Nephron progenitor cell (in vitro differentiated cells): ENCODE results near the gene PDE4D.
A peak's percentile ranks its signal among the peaks of the same experiment; 100 is the strongest.

Experiments used
- DNase-seq: peaks from one replicate; pipeline ENCODE4 v3.0.0; 2021
- H3K27ac Mint-ChIP-seq: 2 replicates; pipeline ENCODE4 v1.8.0; 2021; ENCODE audit warnings: mild to moderate bottlenecking, moderate library complexity, mixed read lengths
- H3K27me3 Mint-ChIP-seq: 2 replicates; pipeline ENCODE4 v1.8.0; 2021; ENCODE audit warnings: mild to moderate bottlenecking, low read depth, mixed read lengths; ENCODE audit not compliant: poor library complexity
- H3K36me3 Mint-ChIP-seq: 2 replicates; pipeline ENCODE4 v1.8.0; 2021; ENCODE audit warnings: low read depth, mixed read lengths
- H3K4me1 Mint-ChIP-seq: 2 replicates; pipeline ENCODE4 v1.8.0; 2021; ENCODE audit warnings: mixed read lengths
- H3K4me3 Mint-ChIP-seq: 2 replicates; pipeline ENCODE4 v1.8.0; 2021; ENCODE audit warnings: mild to moderate bottlenecking, moderate library complexity, mixed read lengths
- H3K9me3 Mint-ChIP-seq: 2 replicates; pipeline ENCODE4 v1.8.0; 2021; ENCODE audit warnings: mild to moderate bottlenecking, moderate library complexity, mixed read lengths
- TF ChIP-seq, protein P1 (sequence below): fragments of 200-600 bp; sonication (generic); IDR thresholded peaks from 2 replicates; pipeline ENCODE4 v1.5.0; 2021; ENCODE audit warnings: antibody characterized with exemption

PDE4D gene

DNA sequence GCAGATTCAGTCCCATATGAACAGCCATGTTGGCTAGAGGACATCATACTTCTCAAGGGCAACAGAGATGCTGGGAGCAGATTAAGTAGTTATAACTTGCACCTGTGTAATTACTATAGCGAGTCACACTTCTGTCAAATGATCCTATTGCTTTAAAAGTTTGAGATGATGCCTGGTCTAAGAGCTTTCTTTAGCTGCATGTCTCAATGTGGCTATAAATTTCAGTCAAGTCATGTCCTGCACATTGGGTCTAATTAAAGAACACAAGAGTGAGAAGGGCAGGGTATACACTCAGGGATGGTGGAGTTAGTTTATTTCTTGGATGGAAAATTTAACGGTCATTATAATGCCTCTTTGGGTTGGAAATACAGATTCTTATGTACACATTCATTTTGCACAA lies 753.4 kb downstream of the PDE4D start:
- DNase-seq: no peak
- Mint-ChIP-seq H3K27me3 (peaks cover 3% of the 10 kb centered on the region), H3K4me1 (peaks cover 54% of the 10 kb centered on the region), H3K9me3 (no peaks in the 10 kb centered on the region), H3K36me3 (peaks cover 5% of the 10 kb centered on the region), H3K27ac (no peak overlapping the region), H3K4me3 (no peak overlapping the region)
- TF ChIP-seq, protein P1, sequence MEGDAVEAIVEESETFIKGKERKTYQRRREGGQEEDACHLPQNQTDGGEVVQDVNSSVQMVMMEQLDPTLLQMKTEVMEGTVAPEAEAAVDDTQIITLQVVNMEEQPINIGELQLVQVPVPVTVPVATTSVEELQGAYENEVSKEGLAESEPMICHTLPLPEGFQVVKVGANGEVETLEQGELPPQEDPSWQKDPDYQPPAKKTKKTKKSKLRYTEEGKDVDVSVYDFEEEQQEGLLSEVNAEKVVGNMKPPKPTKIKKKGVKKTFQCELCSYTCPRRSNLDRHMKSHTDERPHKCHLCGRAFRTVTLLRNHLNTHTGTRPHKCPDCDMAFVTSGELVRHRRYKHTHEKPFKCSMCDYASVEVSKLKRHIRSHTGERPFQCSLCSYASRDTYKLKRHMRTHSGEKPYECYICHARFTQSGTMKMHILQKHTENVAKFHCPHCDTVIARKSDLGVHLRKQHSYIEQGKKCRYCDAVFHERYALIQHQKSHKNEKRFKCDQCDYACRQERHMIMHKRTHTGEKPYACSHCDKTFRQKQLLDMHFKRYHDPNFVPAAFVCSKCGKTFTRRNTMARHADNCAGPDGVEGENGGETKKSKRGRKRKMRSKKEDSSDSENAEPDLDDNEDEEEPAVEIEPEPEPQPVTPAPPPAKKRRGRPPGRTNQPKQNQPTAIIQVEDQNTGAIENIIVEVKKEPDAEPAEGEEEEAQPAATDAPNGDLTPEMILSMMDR: no peak

DNA sequence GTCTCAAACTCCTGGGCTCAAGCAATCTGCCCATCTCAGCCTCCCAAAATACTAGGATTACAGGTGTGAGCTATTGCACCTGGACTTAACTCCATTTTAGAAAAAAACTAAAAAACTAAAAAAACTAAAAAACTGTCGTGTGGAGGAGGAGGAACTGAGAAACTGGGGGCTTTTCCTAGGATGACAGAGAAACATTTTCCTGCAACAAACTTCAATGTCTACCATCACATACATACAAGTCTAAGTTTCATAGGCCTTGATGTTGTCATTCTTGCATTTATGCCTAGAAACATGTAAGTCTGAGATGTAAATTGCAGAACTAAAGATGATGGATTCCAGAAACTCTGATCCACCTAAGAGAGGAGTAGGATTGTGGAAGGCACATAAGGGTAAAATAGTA lies 753.8 kb downstream of the PDE4D start:
- no peaks in the 10 kb centered on the region for H3K9me3 Mint-ChIP-seq

DNA sequence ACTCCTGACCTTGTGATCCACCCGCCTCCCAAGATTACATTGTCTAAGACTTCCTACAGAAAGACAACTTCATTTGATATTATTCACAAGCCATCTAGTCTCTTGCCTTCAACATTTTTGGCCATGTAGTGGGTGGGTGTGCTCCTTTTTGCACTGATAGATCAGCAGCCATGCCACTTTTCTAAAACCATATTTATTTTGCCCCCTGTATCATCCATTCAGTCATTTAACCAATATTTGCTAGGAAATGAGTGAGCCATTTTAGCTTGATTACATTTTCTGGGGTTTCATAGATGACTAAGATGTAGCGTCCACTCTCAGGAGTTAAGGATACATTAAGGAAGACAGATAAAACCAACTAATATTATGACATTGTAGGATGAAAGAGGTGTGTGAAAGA lies 755.0 kb downstream of the PDE4D start:
- Mint-ChIP-seq H3K27me3 (peaks cover 3% of the 10 kb centered on the region), H3K36me3 (peaks cover 10% of the 10 kb centered on the region), H3K9me3 (no peaks in the 10 kb centered on the region), H3K4me3 (no peak overlapping the region), H3K4me1 (peaks cover 45% of the 10 kb centered on the region), H3K27ac (peak overlapping the region; percentile 46)
- TF ChIP-seq, protein P1: no peak
- no peak for DNase-seq

More for the DNA sequence above, 753.8 kb downstream of the PDE4D start:
- peaks cover 3% of the 10 kb centered on the region for H3K27me3 Mint-ChIP-seq
- no peak overlapping the region for H3K27ac Mint-ChIP-seq
- peaks cover 50% of the 10 kb centered on the region for H3K4me1 Mint-ChIP-seq
- H3K36me3 Mint-ChIP-seq: peaks cover 5% of the 10 kb centered on the region
- no peak overlapping the region for H3K4me3 Mint-ChIP-seq
- no peak for DNase-seq
- TF ChIP-seq, protein P1: no peak

DNA sequence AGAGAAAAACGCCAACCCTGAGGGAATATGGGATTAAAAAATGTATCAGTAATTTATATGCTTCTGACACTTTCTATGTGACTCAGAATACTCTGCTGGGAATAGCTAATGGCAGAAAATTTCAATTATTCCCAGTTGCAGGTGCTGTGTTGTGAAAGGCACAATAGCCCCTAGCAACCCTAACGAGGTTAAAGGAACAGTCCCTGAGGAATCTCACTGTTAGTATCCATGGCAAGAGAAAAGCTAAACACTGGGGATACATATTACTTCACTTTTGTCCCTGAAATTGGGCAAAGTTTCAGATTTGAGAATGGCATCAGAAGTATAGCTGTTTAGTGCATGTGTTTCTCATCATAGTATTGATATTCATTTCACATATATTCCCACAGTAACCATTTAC lies 755.7 kb downstream of the PDE4D start:
- H3K4me3 Mint-ChIP-seq: no peak overlapping the region
- no peak overlapping the region for H3K27ac Mint-ChIP-seq
- H3K9me3 Mint-ChIP-seq: no peaks in the 10 kb centered on the region
- no peak for DNase-seq
- TF ChIP-seq, protein P1: no peak
- peaks cover 3% of the 10 kb centered on the region for H3K27me3 Mint-ChIP-seq
- peaks cover 44% of the 10 kb centered on the region for H3K4me1 Mint-ChIP-seq
- peaks cover 11% of the 10 kb centered on the region for H3K36me3 Mint-ChIP-seq

DNA sequence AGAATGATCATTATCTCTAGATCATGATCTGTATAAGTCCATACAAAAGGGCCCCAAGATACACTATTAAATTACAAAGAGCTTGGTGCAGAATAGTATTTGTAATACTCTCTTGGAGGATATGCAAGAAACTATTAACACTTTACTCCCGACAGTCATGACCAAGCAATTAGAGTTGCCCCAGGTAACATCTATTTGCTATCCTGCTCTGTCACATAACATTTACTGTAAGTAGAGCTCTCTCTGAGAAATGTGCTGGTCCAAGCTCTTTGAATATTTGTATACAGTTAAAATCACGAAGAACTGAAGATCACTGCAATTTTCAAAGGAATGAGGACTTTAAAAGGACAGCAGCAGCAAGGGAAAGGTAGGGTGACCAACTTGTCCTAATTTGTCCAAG lies 757.0 kb downstream of the PDE4D start:
- Mint-ChIP-seq H3K4me3 (no peak overlapping the region), H3K27ac (no peak overlapping the region), H3K4me1 (peaks cover 34% of the 10 kb centered on the region), H3K27me3 (no peaks in the 10 kb centered on the region), H3K9me3 (no peaks in the 10 kb centered on the region), H3K36me3 (peaks cover 11% of the 10 kb centered on the region)
- DNase-seq: no peak
- TF ChIP-seq, protein P1: no peak

DNA sequence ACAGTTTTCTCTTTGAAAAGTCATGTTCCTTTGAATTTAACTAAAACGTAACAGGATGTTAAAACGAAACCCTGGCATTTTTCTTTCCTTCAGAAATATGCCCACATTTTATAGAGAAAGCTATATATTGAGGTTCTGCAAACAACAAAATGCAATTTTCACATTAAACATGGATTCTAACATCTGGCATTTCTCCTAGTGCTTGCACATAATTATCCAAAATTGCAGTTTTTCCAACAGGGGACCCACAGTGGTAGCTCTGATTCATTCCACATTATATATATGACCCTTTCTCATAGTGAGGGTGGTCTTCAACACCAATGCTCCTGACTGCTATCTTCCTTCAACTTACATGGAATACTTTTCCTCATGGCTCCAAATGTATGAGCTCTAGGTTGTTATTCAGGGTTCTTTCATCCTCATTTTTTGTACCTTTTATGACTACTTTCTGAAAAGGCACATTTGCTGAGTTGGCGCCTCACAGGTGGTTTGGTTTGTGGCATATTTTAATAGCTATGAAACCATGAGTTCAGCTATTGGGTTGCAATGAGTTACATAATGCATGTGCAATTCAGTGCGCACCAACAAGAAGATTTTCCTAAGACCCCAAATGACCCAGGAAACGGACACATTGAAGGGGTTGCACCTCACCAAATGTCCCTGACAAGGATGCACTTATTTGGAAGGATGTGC lies 758.9 kb downstream of the PDE4D start:
- Mint-ChIP-seq H3K27ac (no peak overlapping the region), H3K36me3 (peaks cover 11% of the 10 kb centered on the region), H3K9me3 (no peaks in the 10 kb centered on the region), H3K4me3 (no peak overlapping the region), H3K27me3 (no peaks in the 10 kb centered on the region), H3K4me1 (peaks cover 24% of the 10 kb centered on the region)
- TF ChIP-seq, protein P1: no peak
- no peak for DNase-seq
